Measurements from ENCODE around the gene SEMA3E. TPM values are rescaled to one million over a fixed set of nuclear protein-coding genes. Genes with fewer than 3 reads are reported as not detected.

SEMA3E gene
- total RNA-seq, 1 experiment from 2014 or later, result not detected

DNA sequence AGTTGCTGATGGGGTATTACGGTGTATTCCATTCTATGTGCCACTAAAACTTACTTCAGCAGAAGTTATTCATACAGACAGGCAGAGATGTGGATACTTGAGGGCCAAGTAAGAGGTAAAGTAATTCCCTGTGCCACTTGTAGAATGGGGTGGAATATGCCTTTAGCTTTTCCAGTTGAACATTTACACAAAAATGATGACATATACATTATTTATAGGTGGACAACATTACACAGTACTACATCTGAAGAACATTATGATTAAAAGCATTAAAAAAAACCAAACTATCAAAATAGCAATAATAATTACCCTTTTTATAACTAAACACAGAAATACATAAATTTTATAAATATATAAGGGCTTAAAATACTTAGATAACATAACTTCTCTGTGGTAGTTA is 3.5 kb upstream of the SEMA3E start:
- Histone ChIP-seq H3K9me3 (ENCODE audit: low read length) (peaks cover 18% of the 10 kb centered on the region), H3K27ac (ENCODE audit: low read length) (no peak overlapping the region), H3K4me3 (ENCODE audit: low read length) (no peak overlapping the region), H3K9me2 (replicated peaks; ENCODE audit: insufficient read depth, low read length) (no peaks in the 10 kb centered on the region), H3K4me1 (ENCODE audit: low read length) (no peaks in the 10 kb centered on the region), H3K36me3 (ENCODE audit: insufficient read depth, low read length) (no peaks in the 10 kb centered on the region), H2AFZ (ENCODE audit: low read length) (no peak overlapping the region), H3K27me3 (ENCODE audit: low read length) (no peaks in the 10 kb centered on the region), H3K9ac (ENCODE audit: low read length) (no peak overlapping the region), H4K20me1 (ENCODE audit: insufficient read depth, low read depth, low read length) (no peaks in the 10 kb centered on the region), H3K4me2 (ENCODE audit: low read depth, low read length, poor library complexity, severe bottlenecking) (no peak overlapping the region), H3K79me2 (ENCODE audit: low read length) (no peaks in the 10 kb centered on the region)
- no peak for DNase-seq

DNA sequence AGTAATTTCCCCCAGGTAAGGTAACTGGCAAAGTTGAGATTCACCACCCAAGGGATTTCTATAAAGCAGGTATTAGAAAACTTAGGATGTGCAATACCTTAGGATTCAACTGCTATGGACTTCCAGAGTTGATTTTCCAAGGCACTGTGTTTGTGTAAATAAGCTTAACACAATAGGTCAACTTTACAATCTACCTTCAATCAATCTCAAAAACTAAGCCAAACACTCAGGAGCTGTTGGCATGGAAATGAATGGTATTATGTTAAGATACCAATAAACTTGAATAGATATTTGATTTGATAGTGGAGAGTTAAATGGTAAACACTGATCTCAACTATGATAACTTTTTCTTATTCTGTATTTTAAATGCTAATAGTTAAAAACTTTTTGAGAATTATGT is 762 bp upstream of the SEMA3E start:
- no peaks in the 10 kb centered on the region for H4K20me1 ChIP-seq (ENCODE audit: insufficient read depth, low read depth, low read length)
- H3K4me2 ChIP-seq (ENCODE audit: low read depth, low read length, poor library complexity, severe bottlenecking), result no peak overlapping the region
- H3K36me3 ChIP-seq (ENCODE audit: insufficient read depth, low read length), result no peaks in the 10 kb centered on the region
- H3K9me2 ChIP-seq (replicated peaks; ENCODE audit: insufficient read depth, low read length), result no peaks in the 10 kb centered on the region
- H3K9ac ChIP-seq (ENCODE audit: low read length), result no peak overlapping the region
- H3K4me1 ChIP-seq (ENCODE audit: low read length), result no peaks in the 10 kb centered on the region
- H3K27me3 ChIP-seq (ENCODE audit: low read length), result no peaks in the 10 kb centered on the region
- H3K9me3 ChIP-seq (ENCODE audit: low read length), result peaks cover 22% of the 10 kb centered on the region
- DNase-seq, result no peak
- H3K79me2 ChIP-seq (ENCODE audit: low read length), result no peaks in the 10 kb centered on the region
- no peak overlapping the region for H3K4me3 ChIP-seq (ENCODE audit: low read length)
- no peak overlapping the region for H3K27ac ChIP-seq (ENCODE audit: low read length)
- H2AFZ ChIP-seq (ENCODE audit: low read length), result no peak overlapping the region

DNA sequence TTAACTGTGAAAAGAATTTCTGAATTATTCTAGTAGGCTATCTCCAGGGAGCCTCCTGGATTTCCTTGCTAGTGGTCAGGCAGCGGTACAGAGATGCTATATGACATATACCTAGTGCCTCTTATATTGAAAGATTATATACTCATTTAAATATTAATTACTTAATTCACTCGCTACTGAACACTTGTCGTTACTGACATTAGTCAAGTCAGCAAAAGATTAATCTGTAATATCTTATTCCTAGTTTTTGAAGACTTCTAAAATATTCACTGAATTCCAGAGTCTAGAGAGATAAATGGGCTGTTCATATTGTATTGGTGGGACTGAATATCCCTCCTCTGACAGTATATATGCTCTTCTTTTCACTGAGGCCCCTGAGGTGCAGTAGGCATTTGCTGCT is 2.9 kb downstream of the SEMA3E start:
- DNase-seq, result no peak
- Histone ChIP-seq H3K4me3 (ENCODE audit: low read length) (no peak overlapping the region), H4K20me1 (ENCODE audit: insufficient read depth, low read depth, low read length) (no peaks in the 10 kb centered on the region), H3K79me2 (ENCODE audit: low read length) (no peaks in the 10 kb centered on the region), H3K4me1 (ENCODE audit: low read length) (no peaks in the 10 kb centered on the region), H3K9me3 (ENCODE audit: low read length) (peaks cover 34% of the 10 kb centered on the region), H3K36me3 (ENCODE audit: insufficient read depth, low read length) (no peaks in the 10 kb centered on the region), H2AFZ (ENCODE audit: low read length) (no peak overlapping the region), H3K9me2 (replicated peaks; ENCODE audit: insufficient read depth, low read length) (no peaks in the 10 kb centered on the region), H3K27me3 (ENCODE audit: low read length) (no peaks in the 10 kb centered on the region), H3K4me2 (ENCODE audit: low read depth, low read length, poor library complexity, severe bottlenecking) (no peak overlapping the region), H3K27ac (ENCODE audit: low read length) (no peak overlapping the region), H3K9ac (ENCODE audit: low read length) (no peak overlapping the region)

DNA sequence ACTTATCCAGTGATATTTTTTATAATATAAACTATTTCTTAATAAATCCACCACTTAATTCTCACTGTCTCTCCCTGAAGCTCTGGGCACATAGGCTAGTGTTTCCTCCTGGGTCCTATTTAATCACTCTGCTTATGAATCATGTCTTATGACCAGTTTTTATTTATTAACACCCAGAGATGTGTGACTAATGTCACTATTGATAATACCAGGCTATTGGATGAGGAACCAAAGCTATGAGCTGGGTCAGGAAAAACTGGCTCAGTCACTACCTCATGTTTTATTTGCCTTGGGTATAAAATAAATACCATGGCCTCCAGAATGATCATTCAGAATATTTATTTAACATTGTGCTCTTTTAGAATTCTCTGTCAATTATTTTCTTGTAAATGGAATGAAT is 5.2 kb downstream of the SEMA3E start:
- H4K20me1 ChIP-seq (ENCODE audit: insufficient read depth, low read depth, low read length), result no peaks in the 10 kb centered on the region
- no peaks in the 10 kb centered on the region for H3K36me3 ChIP-seq (ENCODE audit: insufficient read depth, low read length)
- no peaks in the 10 kb centered on the region for H3K79me2 ChIP-seq (ENCODE audit: low read length)
- H3K27me3 ChIP-seq (ENCODE audit: low read length), result no peaks in the 10 kb centered on the region
- H3K4me2 ChIP-seq (ENCODE audit: low read depth, low read length, poor library complexity, severe bottlenecking), result no peak overlapping the region
- no peak overlapping the region for H2AFZ ChIP-seq (ENCODE audit: low read length)
- H3K27ac ChIP-seq (ENCODE audit: low read length), result no peak overlapping the region
- H3K9ac ChIP-seq (ENCODE audit: low read length), result no peak overlapping the region
- peaks cover 20% of the 10 kb centered on the region for H3K9me3 ChIP-seq (ENCODE audit: low read length)
- DNase-seq, result no peak
- no peaks in the 10 kb centered on the region for H3K9me2 ChIP-seq (replicated peaks; ENCODE audit: insufficient read depth, low read length)
- no peak overlapping the region for H3K4me3 ChIP-seq (ENCODE audit: low read length)
- H3K4me1 ChIP-seq (ENCODE audit: low read length), result no peaks in the 10 kb centered on the region

DNA sequence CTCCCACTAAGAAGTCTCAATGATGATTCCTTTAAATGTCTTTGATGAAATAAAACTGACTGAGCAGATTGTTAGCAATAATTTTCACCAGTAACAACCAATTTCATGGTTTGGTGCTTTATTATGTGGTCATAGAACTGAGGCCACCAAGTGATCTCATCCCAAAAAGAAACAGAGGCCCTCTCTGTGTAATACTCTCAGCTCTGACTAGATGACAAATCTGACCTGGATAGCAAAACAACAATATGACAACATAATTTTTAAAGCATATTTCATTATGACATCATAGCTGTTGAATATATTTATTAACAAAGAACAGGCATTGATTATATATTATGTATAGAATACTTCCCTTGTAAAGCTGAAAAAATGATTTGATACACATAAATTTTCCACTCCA is 5.9 kb downstream of the SEMA3E start:
- Histone ChIP-seq H3K79me2 (ENCODE audit: low read length) (no peaks in the 10 kb centered on the region), H3K4me2 (ENCODE audit: low read depth, low read length, poor library complexity, severe bottlenecking) (no peak overlapping the region), H2AFZ (ENCODE audit: low read length) (no peak overlapping the region), H3K9me3 (ENCODE audit: low read length) (peaks cover 18% of the 10 kb centered on the region), H3K4me3 (ENCODE audit: low read length) (no peak overlapping the region), H3K4me1 (ENCODE audit: low read length) (no peaks in the 10 kb centered on the region), H3K27ac (ENCODE audit: low read length) (no peak overlapping the region), H3K9me2 (replicated peaks; ENCODE audit: insufficient read depth, low read length) (no peaks in the 10 kb centered on the region), H4K20me1 (ENCODE audit: insufficient read depth, low read depth, low read length) (no peaks in the 10 kb centered on the region), H3K9ac (ENCODE audit: low read length) (no peak overlapping the region), H3K36me3 (ENCODE audit: insufficient read depth, low read length) (no peaks in the 10 kb centered on the region), H3K27me3 (ENCODE audit: low read length) (no peaks in the 10 kb centered on the region)
- no peak for DNase-seq

DNA sequence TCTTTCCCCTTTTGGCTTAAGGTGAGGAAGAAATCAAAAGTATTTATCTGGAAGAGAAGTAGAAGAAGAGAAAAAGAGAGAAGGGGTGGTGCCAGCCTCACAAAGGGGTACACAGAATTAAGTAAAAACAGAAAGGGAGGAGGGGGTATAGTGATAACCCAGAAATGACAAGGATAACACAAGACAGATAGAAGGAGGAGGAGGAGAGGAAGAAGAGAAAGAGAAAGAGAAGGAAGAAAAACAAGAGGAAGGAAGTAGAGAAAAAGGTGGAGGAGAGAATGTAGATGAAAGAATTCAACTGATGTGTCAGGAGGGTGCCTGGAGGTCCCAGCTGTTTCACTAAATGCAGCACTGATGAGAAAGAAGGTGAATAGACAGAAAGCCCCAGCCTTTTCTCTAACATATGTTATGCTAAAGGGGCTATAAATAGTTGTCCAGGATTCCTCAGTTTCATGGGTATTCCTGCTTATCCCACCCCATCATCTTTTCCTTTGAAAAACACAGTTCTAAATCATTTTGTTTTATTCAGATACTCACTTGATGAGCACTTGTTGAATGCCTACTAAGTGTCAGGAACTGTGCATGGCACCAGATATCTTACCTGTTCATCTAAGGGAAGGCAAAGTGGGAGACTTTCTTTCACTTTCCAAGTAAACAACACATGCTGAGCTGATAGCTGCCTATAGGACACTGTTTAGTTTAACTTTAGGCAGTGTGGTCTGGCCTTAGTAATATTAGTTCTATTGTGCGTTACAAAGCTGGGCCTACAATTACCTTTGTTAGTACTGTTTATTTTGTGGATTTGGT is 8.0 kb downstream of the SEMA3E start:
- H3K36me3 ChIP-seq (ENCODE audit: insufficient read depth, low read length), result no peaks in the 10 kb centered on the region
- no peaks in the 10 kb centered on the region for H4K20me1 ChIP-seq (ENCODE audit: insufficient read depth, low read depth, low read length)
- H3K27ac ChIP-seq (ENCODE audit: low read length), result no peak overlapping the region
- H3K4me1 ChIP-seq (ENCODE audit: low read length), result no peaks in the 10 kb centered on the region
- no peaks in the 10 kb centered on the region for H3K27me3 ChIP-seq (ENCODE audit: low read length)
- no peak overlapping the region for H3K4me2 ChIP-seq (ENCODE audit: low read depth, low read length, poor library complexity, severe bottlenecking)
- no peak overlapping the region for H2AFZ ChIP-seq (ENCODE audit: low read length)
- no peak overlapping the region for H3K4me3 ChIP-seq (ENCODE audit: low read length)
- H3K9ac ChIP-seq (ENCODE audit: low read length), result no peak overlapping the region
- DNase-seq, result no peak
- H3K9me3 ChIP-seq (ENCODE audit: low read length), result peaks cover 15% of the 10 kb centered on the region
- no peaks in the 10 kb centered on the region for H3K9me2 ChIP-seq (replicated peaks; ENCODE audit: insufficient read depth, low read length)
- no peaks in the 10 kb centered on the region for H3K79me2 ChIP-seq (ENCODE audit: low read length)

DNA sequence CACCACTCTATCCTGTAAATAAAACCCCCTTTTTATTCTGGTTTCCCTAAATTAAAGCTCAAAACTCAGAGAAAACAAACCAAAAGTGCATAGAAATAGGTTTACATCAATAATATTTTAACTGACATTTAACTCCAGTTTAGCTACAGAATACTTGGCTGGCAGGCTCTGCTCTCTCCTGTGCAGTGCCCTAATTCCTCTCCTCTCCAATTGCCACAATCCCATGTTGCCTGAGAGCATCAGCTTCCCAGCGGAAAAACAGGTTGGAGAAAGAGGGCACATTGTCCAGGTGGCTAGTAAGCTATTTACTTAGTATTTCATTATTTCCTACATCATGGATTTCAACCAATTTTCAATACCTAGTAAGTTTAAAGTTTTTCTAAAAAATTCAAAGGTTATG is 8.7 kb downstream of the SEMA3E start:
- H3K79me2 ChIP-seq (ENCODE audit: low read length), result no peaks in the 10 kb centered on the region
- no peaks in the 10 kb centered on the region for H3K27me3 ChIP-seq (ENCODE audit: low read length)
- no peak overlapping the region for H3K4me2 ChIP-seq (ENCODE audit: low read depth, low read length, poor library complexity, severe bottlenecking)
- H2AFZ ChIP-seq (ENCODE audit: low read length), result no peak overlapping the region
- no peak overlapping the region for H3K4me3 ChIP-seq (ENCODE audit: low read length)
- DNase-seq, result no peak
- H3K9me2 ChIP-seq (replicated peaks; ENCODE audit: insufficient read depth, low read length), result no peaks in the 10 kb centered on the region
- H3K4me1 ChIP-seq (ENCODE audit: low read length), result no peaks in the 10 kb centered on the region
- H3K36me3 ChIP-seq (ENCODE audit: insufficient read depth, low read length), result no peaks in the 10 kb centered on the region
- H3K9ac ChIP-seq (ENCODE audit: low read length), result no peak overlapping the region
- H4K20me1 ChIP-seq (ENCODE audit: insufficient read depth, low read depth, low read length), result no peaks in the 10 kb centered on the region
- no peak overlapping the region for H3K27ac ChIP-seq (ENCODE audit: low read length)
- peaks cover 15% of the 10 kb centered on the region for H3K9me3 ChIP-seq (ENCODE audit: low read length)

DNA sequence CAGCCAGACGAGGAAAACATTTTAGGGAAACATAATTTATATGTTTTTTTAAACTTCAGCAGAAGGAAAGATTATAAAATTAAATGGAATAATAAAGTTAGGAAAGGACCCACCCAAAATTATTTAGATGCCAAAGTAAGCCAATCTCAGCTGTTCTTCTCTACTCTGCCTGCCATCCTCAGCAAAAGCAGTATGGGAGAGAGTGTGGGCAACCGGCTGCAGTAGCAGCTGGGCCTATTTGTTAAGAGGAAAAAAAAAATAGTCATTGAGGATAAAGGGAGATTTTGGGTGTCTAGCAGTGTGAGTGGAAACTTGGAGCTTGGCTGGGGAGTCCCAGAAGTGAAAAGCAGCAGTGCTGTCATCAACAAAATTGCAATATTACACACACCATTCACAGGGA is 15.4 kb downstream of the SEMA3E start:
- no peaks in the 10 kb centered on the region for H4K20me1 ChIP-seq (ENCODE audit: insufficient read depth, low read depth, low read length)
- H3K9me3 ChIP-seq (ENCODE audit: low read length), result peaks cover 12% of the 10 kb centered on the region
- no peaks in the 10 kb centered on the region for H3K4me1 ChIP-seq (ENCODE audit: low read length)
- H3K27me3 ChIP-seq (ENCODE audit: low read length), result no peaks in the 10 kb centered on the region
- H3K9ac ChIP-seq (ENCODE audit: low read length), result no peak overlapping the region
- no peaks in the 10 kb centered on the region for H3K9me2 ChIP-seq (replicated peaks; ENCODE audit: insufficient read depth, low read length)
- no peak overlapping the region for H3K27ac ChIP-seq (ENCODE audit: low read length)
- DNase-seq, result no peak
- no peak overlapping the region for H3K4me3 ChIP-seq (ENCODE audit: low read length)
- no peaks in the 10 kb centered on the region for H3K79me2 ChIP-seq (ENCODE audit: low read length)
- no peak overlapping the region for H2AFZ ChIP-seq (ENCODE audit: low read length)
- no peak overlapping the region for H3K4me2 ChIP-seq (ENCODE audit: low read depth, low read length, poor library complexity, severe bottlenecking)
- H3K36me3 ChIP-seq (ENCODE audit: insufficient read depth, low read length), result no peaks in the 10 kb centered on the region

All from Karpas-422 (cell line).